ENCODE data around the gene PHETA1.

DNA sequence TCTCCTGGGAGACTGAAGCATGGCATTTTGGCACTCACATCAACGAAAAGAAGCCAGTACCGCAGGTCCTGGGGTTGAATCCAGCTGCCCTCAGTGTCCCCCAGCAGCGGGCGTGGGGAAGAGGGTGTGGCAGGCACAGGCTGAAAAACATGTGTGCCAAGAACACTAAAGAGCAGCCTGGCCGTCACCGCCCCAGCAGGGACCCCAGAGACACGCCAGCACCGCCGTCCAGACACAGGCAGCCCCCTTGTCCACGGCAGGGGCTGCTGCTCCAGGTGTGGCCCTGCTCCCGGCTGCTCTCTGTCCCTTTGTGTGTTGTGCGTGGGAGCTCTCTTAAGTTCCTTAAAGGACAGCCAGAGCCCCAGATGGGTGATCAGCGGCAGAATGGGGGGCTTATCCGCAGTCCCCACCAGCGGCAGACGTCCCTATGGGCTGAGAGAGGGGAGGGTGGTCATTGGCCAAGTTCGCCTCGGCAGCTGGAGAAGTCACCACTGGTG lies 556 bp downstream of the PHETA1 start:
- TF ChIP-seq, protein P1, sequence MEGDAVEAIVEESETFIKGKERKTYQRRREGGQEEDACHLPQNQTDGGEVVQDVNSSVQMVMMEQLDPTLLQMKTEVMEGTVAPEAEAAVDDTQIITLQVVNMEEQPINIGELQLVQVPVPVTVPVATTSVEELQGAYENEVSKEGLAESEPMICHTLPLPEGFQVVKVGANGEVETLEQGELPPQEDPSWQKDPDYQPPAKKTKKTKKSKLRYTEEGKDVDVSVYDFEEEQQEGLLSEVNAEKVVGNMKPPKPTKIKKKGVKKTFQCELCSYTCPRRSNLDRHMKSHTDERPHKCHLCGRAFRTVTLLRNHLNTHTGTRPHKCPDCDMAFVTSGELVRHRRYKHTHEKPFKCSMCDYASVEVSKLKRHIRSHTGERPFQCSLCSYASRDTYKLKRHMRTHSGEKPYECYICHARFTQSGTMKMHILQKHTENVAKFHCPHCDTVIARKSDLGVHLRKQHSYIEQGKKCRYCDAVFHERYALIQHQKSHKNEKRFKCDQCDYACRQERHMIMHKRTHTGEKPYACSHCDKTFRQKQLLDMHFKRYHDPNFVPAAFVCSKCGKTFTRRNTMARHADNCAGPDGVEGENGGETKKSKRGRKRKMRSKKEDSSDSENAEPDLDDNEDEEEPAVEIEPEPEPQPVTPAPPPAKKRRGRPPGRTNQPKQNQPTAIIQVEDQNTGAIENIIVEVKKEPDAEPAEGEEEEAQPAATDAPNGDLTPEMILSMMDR (IDR thresholded peaks at IDR 0.05), result no peak
- TF ChIP-seq TCF7L2 (IDR thresholded peaks at IDR 0.05; ENCODE audit: low read depth, low read length), result no peak
- TF ChIP-seq, protein P2, sequence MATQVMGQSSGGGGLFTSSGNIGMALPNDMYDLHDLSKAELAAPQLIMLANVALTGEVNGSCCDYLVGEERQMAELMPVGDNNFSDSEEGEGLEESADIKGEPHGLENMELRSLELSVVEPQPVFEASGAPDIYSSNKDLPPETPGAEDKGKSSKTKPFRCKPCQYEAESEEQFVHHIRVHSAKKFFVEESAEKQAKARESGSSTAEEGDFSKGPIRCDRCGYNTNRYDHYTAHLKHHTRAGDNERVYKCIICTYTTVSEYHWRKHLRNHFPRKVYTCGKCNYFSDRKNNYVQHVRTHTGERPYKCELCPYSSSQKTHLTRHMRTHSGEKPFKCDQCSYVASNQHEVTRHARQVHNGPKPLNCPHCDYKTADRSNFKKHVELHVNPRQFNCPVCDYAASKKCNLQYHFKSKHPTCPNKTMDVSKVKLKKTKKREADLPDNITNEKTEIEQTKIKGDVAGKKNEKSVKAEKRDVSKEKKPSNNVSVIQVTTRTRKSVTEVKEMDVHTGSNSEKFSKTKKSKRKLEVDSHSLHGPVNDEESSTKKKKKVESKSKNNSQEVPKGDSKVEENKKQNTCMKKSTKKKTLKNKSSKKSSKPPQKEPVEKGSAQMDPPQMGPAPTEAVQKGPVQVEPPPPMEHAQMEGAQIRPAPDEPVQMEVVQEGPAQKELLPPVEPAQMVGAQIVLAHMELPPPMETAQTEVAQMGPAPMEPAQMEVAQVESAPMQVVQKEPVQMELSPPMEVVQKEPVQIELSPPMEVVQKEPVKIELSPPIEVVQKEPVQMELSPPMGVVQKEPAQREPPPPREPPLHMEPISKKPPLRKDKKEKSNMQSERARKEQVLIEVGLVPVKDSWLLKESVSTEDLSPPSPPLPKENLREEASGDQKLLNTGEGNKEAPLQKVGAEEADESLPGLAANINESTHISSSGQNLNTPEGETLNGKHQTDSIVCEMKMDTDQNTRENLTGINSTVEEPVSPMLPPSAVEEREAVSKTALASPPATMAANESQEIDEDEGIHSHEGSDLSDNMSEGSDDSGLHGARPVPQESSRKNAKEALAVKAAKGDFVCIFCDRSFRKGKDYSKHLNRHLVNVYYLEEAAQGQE (IDR thresholded peaks at IDR 0.05; ENCODE audit: insufficient read depth in 1 of 2, low read depth in 2 of 2, low read length in 1 of 2), result no peak

All from Panc1 (cell line).